Hepatocyte (in vitro differentiated cells): ENCODE data around the gene BST1. TPM values are rescaled to one million over a fixed set of nuclear protein-coding genes. Genes with fewer than 3 reads are reported as not detected.
"Not testable (repeated sequence)": the region's sequence is repeated elsewhere in the genome, so short reads cannot be mapped to it uniquely, and the experiment has no call there.

Experiments
- DNase-seq: peaks from one replicate; pipeline ENCODE4 v3.0.0-alpha.2; 2016; ENCODE audit warnings: low spot score
- H2AFZ ChIP-seq: fragments of 200-600 bp; sonication (generic); 2 replicates; pipeline ENCODE4 v1.6.0; 2016; ENCODE audit warnings: antibody characterized with exemption, mild to moderate bottlenecking
- H3K27ac ChIP-seq: fragments of 200-600 bp; sonication (generic); 2 replicates; pipeline ENCODE4 v1.5.1; 2016; ENCODE audit warnings: mild to moderate bottlenecking
- H3K27me3 ChIP-seq: fragments of 200-600 bp; sonication (generic); 2 replicates; pipeline ENCODE4 v1.6.1; 2016
- H3K36me3 ChIP-seq: fragments of 200-600 bp; sonication (generic); replicated peaks from 2 replicates; pipeline ENCODE4 v1.5.1; 2016; ENCODE audit warnings: low read depth; ENCODE audit not compliant: insufficient read depth
- H3K4me1 ChIP-seq: fragments of 200-600 bp; sonication (generic); 2 replicates; pipeline ENCODE4 v1.5.1; 2016; ENCODE audit warnings: mild to moderate bottlenecking, moderate library complexity; ENCODE audit not compliant: insufficient read depth
- H3K4me2 ChIP-seq: fragments of 200-600 bp; sonication (generic); 2 replicates; pipeline ENCODE4 v1.6.0; 2016
- H3K4me3 ChIP-seq: fragments of 200-600 bp; sonication (generic); 2 replicates; pipeline ENCODE4 v1.5.1; 2016; ENCODE audit warnings: mild to moderate bottlenecking
- H3K79me2 ChIP-seq: fragments of 200-600 bp; sonication (generic); 2 replicates; pipeline ENCODE4 v1.6.0; 2017; ENCODE audit warnings: mild to moderate bottlenecking
- H3K9me2 ChIP-seq: fragments of 200-600 bp; sonication (generic); replicated peaks from 2 replicates; pipeline ENCODE4 v1.6.0; 2017; ENCODE audit warnings: mild to moderate bottlenecking; ENCODE audit not compliant: insufficient read depth
- H3K9me3 ChIP-seq: fragments of 200-600 bp; sonication (generic); 2 replicates; pipeline ENCODE4 v1.5.1; 2016; ENCODE audit warnings: low read depth, mild to moderate bottlenecking
- H4K20me1 ChIP-seq: fragments of 200-600 bp; sonication (generic); 2 replicates; pipeline ENCODE4 v1.6.0; 2016; ENCODE audit warnings: mild to moderate bottlenecking; ENCODE audit not compliant: insufficient read depth, poor library complexity, severe bottlenecking
- CTCF ChIP-seq: fragments of 200-600 bp; sonication (generic); IDR thresholded peaks from 2 replicates; pipeline ENCODE4 v1.5.1; 2016; ENCODE audit warnings: antibody characterized with exemption, mild to moderate bottlenecking; ENCODE audit not compliant: poor library complexity
- EZH2 ChIP-seq: fragments of 200-600 bp; sonication (generic); IDR thresholded peaks from 2 replicates; pipeline ENCODE4 v1.6.1; 2016; ENCODE audit warnings: antibody characterized with exemption, mild to moderate bottlenecking, borderline replicate concordance
- EZH2phosphoT487 ChIP-seq: fragments of 200-600 bp; sonication (generic); IDR thresholded peaks from one replicate; pipeline ENCODE4 v1.6.1; 2018; ENCODE audit warnings: antibody characterized with exemption, mild to moderate bottlenecking, low read depth, moderate library complexity; ENCODE audit not compliant: unreplicated experiment, severe bottlenecking
- WGBS: methylation state at CpG from one replicate; pipeline ENCODE4 v1.1.6; 2016; ENCODE audit warnings: low lambda C conversion rate; ENCODE audit errors: missing lambda C conversion rate; 5-methylcytosine and 5-hydroxymethylcytosine counted together
- polyA plus RNA-seq: library from polyadenylated mRNA; unstranded; fragments of >200 nt; fragmentation: Nextera tagmentation; extraction: Ambion mirVana; gene quantifications from 2 replicates; pipeline ENCODE4 v1.2.1, GENCODE V29; 2016
- total RNA-seq: library from RNA; depleted of rRNA; stranded (reverse); fragments of >200 nt; gene quantifications from 2 replicates; pipeline ENCODE4 v1.2.3, GENCODE V29; 2014

BST1 gene
- total and polyA plus RNA-seq, 2 experiments from 2014 or later = 3.5 to 3.7 TPM

GRCh38 chr4:15758294-15758693 lies 55.4 kb downstream of the BST1 start:
- Histone ChIP-seq H3K4me2 (no peak overlapping the region), H3K27me3 (no peaks in the 10 kb centered on the region), H3K4me3 (no peak overlapping the region), H3K27ac (no peak overlapping the region), H4K20me1 (no peaks in the 10 kb centered on the region), H3K36me3 (no peaks in the 10 kb centered on the region), H2AFZ (no peak overlapping the region), H3K79me2 (no peaks in the 10 kb centered on the region), H3K9me3 (no peaks in the 10 kb centered on the region), H3K4me1 (no peaks in the 10 kb centered on the region), H3K9me2 (no peaks in the 10 kb centered on the region)
- TF ChIP-seq EZH2 (no peak), CTCF (no peak)
- WGBS = 97% methylated on average over 4 of the region's 4 CpGs
- DNase-seq = no peak

GRCh38 chr4:15762460-15762859 lies 59.6 kb downstream of the BST1 start:
- not testable (repeated sequence) for DNase-seq, H3K27ac ChIP-seq, H3K27me3 ChIP-seq

GRCh38 chr4:15765391-15765790 lies 62.5 kb downstream of the BST1 start:
- Histone ChIP-seq H3K4me2 (no peak overlapping the region), H3K79me2 (no peaks in the 10 kb centered on the region), H3K4me3 (no peak overlapping the region), H3K4me1 (no peaks in the 10 kb centered on the region), H3K27ac (no peak overlapping the region), H3K36me3 (no peaks in the 10 kb centered on the region), H4K20me1 (no peaks in the 10 kb centered on the region), H2AFZ (no peak overlapping the region), H3K9me2 (no peaks in the 10 kb centered on the region), H3K9me3 (no peaks in the 10 kb centered on the region), H3K27me3 (no peaks in the 10 kb centered on the region)
- DNase-seq = no peak
- TF ChIP-seq EZH2phosphoT487 (no peak), CTCF (no peak)
- 90% methylated on average over 6 of the region's 6 CpGs for WGBS

More at GRCh38 chr4:15762460-15762859, 59.6 kb downstream of the BST1 start:
- not testable (repeated sequence) for H4K20me1 ChIP-seq, H2AFZ ChIP-seq, H3K36me3 ChIP-seq, H3K9me3 ChIP-seq, H3K4me3 ChIP-seq, H3K4me2 ChIP-seq, H3K4me1 ChIP-seq, H3K79me2 ChIP-seq, H3K9me2 ChIP-seq

GRCh38 chr4:15765910-15766697 lies 63.2 kb downstream of the BST1 start:
- Histone ChIP-seq H3K4me2 (no peak overlapping the region), H2AFZ (no peak overlapping the region), H3K36me3 (no peaks in the 10 kb centered on the region), H4K20me1 (no peaks in the 10 kb centered on the region), H3K9me3 (no peaks in the 10 kb centered on the region), H3K4me3 (no peak overlapping the region), H3K27me3 (no peaks in the 10 kb centered on the region), H3K4me1 (no peaks in the 10 kb centered on the region), H3K79me2 (no peaks in the 10 kb centered on the region), H3K9me2 (no peaks in the 10 kb centered on the region), H3K27ac (no peak overlapping the region)
- 70% methylated on average over 6 of the region's 6 CpGs for WGBS
- no peak for DNase-seq
- TF ChIP-seq CTCF = no peak
- no peak for TF ChIP-seq EZH2phosphoT487
- no peak for TF ChIP-seq EZH2
